ENCODE measurements around the gene HECTD1.

- TF ChIP-seq YY1 (IDR thresholded peaks at IDR 0.05; ENCODE audit: low read depth) (no peak), EGR1 (IDR thresholded peaks at IDR 0.05) (no peak), TAF1 (IDR thresholded peaks at IDR 0.05; ENCODE audit: low read depth) (no peak), MAX (IDR thresholded peaks at IDR 0.05) (no peak), FOXM1 (IDR thresholded peaks at IDR 0.05; ENCODE audit: borderline replicate concordance, low read depth) (no peak), EP300 (IDR thresholded peaks at IDR 0.05; ENCODE audit: borderline replicate concordance) (no peak), CREB1 (IDR thresholded peaks at IDR 0.05; ENCODE audit: low read depth) (no peak)
Measured at GRCh38 chr14:31190219-31190603, 17.4 kb downstream of the HECTD1 start.
